ENCODE data around the gene MAP2K2.

The MAP2K2 gene

GRCh38 chr19:4063369-4064148 lies 60.4 kb downstream of the MAP2K2 start:
- ATAC-seq = no peak
- TF ChIP-seq CREB5 (CRISPR knock-in tag; IDR thresholded peaks at IDR 0.05; ENCODE audit: low read depth) (no peak), TSHZ2 (CRISPR knock-in tag; IDR thresholded peaks at IDR 0.05) (no peak), BACH2 (CRISPR knock-in tag; IDR thresholded peaks at IDR 0.05; ENCODE audit: borderline replicate concordance) (no peak), ZC3H10 (CRISPR knock-in tag; IDR thresholded peaks at IDR 0.05) (no peak), PPARA (CRISPR knock-in tag; IDR thresholded peaks at IDR 0.05; ENCODE audit: borderline replicate concordance) (no peak), ESRRG (CRISPR knock-in tag; IDR thresholded peaks at IDR 0.05) (no peak), ARNTL (CRISPR knock-in tag; IDR thresholded peaks at IDR 0.05; ENCODE audit: borderline replicate concordance, low read depth) (no peak), ZFP30 (CRISPR knock-in tag; IDR thresholded peaks at IDR 0.05) (no peak), SNAI2 (CRISPR knock-in tag; IDR thresholded peaks at IDR 0.05) (no peak), RARB (CRISPR knock-in tag; IDR thresholded peaks at IDR 0.05) (no peak), GLIS3 (CRISPR knock-in tag; IDR thresholded peaks at IDR 0.05) (no peak), TOX (CRISPR knock-in tag; IDR thresholded peaks at IDR 0.05; ENCODE audit: borderline replicate concordance) (no peak), OSR1 (CRISPR knock-in tag; IDR thresholded peaks at IDR 0.05) (no peak), TCF4 (CRISPR knock-in tag; IDR thresholded peaks at IDR 0.05; ENCODE audit: borderline replicate concordance) (no peak), ZNF8 (CRISPR knock-in tag; IDR thresholded peaks at IDR 0.05) (no peak), PATZ1 (CRISPR knock-in tag; IDR thresholded peaks at IDR 0.05; ENCODE audit: borderline replicate concordance) (no peak)

- no peak for ATAC-seq
- no peak for TF ChIP-seq RARB (CRISPR knock-in tag; IDR thresholded peaks at IDR 0.05)
- TF ChIP-seq GLIS3 (CRISPR knock-in tag; IDR thresholded peaks at IDR 0.05) = no peak
- no peak for TF ChIP-seq TCF4 (CRISPR knock-in tag; IDR thresholded peaks at IDR 0.05; ENCODE audit: borderline replicate concordance)
- no peak for TF ChIP-seq TSHZ2 (CRISPR knock-in tag; IDR thresholded peaks at IDR 0.05)
- no peak for TF ChIP-seq BACH2 (CRISPR knock-in tag; IDR thresholded peaks at IDR 0.05; ENCODE audit: borderline replicate concordance)
- TF ChIP-seq ZNF565 (CRISPR knock-in tag; conservative IDR thresholded peaks at IDR 0.05; ENCODE audit: low read depth) = no peak
- no peak for TF ChIP-seq ESRRG (CRISPR knock-in tag; IDR thresholded peaks at IDR 0.05)
- no peak for TF ChIP-seq ZC3H10 (CRISPR knock-in tag; IDR thresholded peaks at IDR 0.05)
- no peak for TF ChIP-seq ISL1 (CRISPR knock-in tag; IDR thresholded peaks at IDR 0.05)
- no peak for TF ChIP-seq PPARA (CRISPR knock-in tag; IDR thresholded peaks at IDR 0.05; ENCODE audit: borderline replicate concordance)
- TF ChIP-seq ARNTL (CRISPR knock-in tag; IDR thresholded peaks at IDR 0.05; ENCODE audit: borderline replicate concordance, low read depth) = no peak
- TF ChIP-seq TOX (CRISPR knock-in tag; IDR thresholded peaks at IDR 0.05; ENCODE audit: borderline replicate concordance) = no peak
- no peak for TF ChIP-seq POU6F1 (CRISPR knock-in tag; IDR thresholded peaks at IDR 0.05; ENCODE audit: borderline replicate concordance, low read depth)
- no peak for TF ChIP-seq ZFP30 (CRISPR knock-in tag; IDR thresholded peaks at IDR 0.05)
- TF ChIP-seq ZNF8 (CRISPR knock-in tag; IDR thresholded peaks at IDR 0.05) = no peak
- TF ChIP-seq PATZ1 (CRISPR knock-in tag; IDR thresholded peaks at IDR 0.05; ENCODE audit: borderline replicate concordance) = no peak
- TF ChIP-seq CSRNP3 (CRISPR knock-in tag; IDR thresholded peaks at IDR 0.05) = no peak
- TF ChIP-seq ZFP3 (CRISPR knock-in tag; IDR thresholded peaks at IDR 0.05) = no peak
These were observed 61.2 kb downstream of the MAP2K2 start for GRCh38 chr19:4062419-4063368.
